Hematopoietic multipotent progenitor cell treated with erythropoietin and hydrocortisone succinate and interleukin-3 and kit ligand, for 15 days (in vitro differentiated cells): Measurements from ENCODE around the gene MYH10.

Experiments
- DNase-seq: peaks from one replicate; pipeline ENCODE4 v3.0.0-alpha.2; 2015; ENCODE audit warnings: low spot score

The MYH10 gene

DNA sequence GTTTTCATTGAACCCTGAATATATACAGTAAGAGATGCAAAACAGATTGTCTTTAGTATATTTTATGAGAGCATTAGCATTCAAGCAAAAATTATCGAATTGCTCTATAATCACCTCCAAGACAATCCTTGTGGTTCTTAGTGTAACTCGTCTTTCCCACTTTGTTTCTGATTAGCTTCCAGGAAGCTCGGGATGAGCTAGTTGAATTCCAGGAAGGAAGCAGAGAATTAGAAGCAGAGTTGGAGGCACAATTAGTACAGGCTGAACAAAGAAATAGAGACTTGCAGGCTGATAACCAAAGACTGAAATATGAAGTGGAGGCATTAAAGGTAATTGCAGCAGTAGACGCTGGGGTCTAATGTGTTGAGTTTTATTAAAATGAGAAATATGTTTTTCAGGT is 185.0 kb downstream of the MYH10 start:
- DNase-seq, result no peak

DNA sequence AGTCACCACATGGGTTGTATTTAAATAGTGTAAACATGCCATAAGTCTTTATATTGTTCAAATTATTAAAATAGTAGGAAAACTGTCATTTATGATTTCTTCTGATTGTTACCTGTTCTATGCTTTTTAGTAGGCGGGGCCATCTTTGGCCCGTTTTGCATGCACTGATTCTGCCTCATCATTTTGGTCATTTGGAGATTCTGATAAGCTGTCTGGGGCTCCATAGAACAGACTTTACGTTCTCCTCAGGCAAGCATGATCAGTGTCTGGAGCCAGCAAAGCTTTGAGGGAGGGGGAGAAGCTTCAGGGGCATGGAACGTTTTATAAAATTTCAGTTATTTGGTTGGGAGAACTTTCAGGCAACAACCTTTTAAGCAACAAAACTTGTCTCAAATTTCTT is 186.0 kb downstream of the MYH10 start:
- peak; percentile 27 for DNase-seq

DNA sequence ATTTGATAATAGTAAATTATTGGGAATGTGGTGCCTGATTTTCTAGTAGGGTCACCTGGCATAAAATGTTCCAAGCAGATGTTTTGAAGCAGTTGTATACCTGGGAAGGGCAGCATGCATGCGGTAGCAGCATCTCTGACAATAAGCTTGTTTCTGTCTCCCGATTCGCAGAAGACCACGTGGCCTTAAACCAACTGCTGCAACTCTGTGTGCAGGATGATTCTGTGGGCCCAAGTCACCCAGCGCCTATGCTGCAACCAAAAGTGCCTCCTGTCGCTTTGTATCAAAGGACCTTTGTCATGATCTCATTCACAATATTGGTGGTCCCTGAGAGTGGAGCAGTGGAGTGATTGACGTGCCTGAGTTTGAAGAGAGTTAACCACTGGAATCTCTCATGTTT is 186.8 kb downstream of the MYH10 start:
- DNase-seq, result no peak

DNA sequence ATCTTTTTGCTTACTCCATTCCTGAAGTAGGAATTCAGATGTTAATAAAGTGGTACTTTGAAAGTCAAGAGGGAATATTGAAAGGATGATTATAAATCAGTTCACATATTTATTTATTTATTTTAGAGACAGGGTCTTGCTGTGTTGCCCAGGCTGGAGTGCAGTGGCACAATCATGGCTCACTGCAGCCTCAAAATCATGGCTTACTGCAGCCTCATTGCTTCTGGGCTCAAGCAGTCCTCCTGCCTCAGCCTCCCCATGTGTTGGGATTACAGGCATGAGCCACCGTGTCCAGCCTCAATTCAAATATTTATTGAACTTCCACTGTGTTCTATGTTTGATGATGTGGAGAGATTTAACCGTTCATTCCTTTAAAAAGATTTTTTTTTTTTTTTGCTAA is 188.2 kb downstream of the MYH10 start:
- DNase-seq, result no peak

DNA sequence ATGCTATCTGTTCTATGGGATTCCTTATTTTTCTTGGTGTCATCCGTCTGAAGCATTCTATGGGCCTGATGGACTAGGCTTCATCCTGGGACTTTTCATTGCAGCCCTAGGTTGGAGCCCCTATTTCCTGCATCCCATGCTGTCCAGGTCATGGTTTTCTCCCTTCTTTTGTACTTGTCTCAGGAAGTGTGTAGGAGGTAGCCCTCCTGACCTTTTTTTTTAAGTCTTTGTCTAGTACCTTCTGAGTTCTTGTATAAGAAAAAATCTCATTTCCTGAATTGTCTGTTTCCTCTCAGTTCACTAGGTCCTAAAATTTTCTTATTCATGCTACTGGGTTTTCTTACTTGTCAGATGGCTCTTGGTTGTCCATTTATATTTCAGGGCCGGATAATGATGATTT is 188.8 kb downstream of the MYH10 start:
- no peak for DNase-seq

DNA sequence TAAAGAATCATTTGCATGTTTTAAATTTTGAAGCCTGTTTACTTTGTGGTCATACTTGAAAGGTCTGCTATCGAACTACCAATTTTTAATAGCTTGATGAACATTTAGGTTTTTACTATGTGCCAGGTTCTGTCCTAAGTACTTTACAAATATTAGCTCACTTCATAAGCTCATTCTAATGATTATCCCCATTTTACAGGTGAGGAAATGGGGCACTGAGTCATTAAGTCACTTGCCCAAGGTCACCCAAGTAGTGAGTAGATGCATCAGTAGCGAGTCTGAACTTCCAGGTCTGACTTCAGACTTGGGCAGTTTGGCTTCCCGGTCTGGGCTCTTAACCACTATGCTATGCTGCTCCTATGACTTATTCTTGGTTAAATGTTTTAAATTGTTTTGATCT is 190.8 kb downstream of the MYH10 start:
- DNase-seq, result no peak

DNA sequence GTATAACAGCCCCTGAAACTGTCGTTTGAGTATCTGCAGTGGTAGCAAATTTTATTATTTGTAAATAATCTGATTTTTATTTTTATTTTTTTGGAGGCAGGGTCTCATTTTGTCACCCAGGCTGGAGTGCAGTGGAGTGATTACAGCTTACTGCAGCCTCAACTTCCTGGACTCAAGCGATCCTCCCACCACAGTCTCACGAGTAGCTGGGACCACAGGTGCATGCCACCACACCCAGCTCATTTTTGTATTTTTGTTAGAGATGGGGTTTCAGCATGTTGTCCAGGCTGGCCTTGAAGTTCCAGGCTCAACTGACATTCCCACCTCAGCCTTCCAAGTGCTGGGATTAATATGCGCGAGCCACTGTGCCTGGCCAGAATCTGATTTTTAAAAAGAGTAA is 192.1 kb downstream of the MYH10 start:
- no peak for DNase-seq

DNA sequence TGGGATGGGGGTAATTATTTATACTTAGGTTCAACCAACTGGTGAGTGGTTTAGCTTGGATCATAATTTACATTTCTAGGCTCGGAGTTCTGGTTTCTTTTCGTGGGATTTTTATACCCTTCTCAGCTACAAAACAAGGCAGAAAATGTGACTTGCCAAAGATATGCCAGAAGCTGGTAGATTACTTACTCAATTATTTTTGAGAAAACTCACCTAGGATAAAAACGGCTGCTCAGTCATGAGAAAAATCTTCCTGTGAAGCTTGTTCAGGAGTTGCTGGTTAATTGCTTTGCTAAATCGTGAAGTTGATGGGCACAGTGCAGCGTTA is 193.7 kb downstream of the MYH10 start:
- DNase-seq, result no peak

DNA sequence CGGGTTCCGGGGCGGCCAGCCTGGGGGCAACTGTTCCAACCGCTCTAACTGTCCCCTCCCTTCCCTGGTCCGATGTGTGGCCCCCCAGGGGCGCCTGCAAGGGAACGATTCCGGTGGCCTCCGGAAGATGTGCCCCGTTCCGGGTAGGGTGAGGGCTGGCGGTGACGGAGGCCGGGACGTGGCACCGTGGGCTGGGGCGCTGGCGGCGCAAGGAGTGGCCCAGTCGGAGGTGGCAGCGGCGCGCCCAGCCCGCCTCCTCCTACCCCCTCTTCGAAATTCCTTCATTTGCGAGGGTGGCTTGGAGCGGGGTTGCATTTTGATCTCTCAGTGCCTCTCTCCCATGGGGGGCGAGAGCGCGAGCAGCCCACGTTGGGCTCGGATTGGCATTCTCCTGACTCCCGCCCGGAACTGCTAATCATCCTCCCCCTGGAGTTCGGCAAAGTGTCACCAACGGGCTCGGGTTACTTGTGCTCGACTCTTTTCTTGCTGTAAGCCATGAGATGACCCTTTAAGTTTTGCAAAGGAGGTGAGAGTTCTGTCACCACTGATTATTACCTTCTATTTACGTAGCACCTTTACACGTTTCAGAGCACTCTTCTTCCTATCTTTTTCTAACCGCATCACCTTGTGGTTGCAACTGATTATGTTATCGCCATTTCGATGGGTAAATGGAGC is 194.2 kb downstream of the MYH10 start:
- peak; percentile 75 for DNase-seq

DNA sequence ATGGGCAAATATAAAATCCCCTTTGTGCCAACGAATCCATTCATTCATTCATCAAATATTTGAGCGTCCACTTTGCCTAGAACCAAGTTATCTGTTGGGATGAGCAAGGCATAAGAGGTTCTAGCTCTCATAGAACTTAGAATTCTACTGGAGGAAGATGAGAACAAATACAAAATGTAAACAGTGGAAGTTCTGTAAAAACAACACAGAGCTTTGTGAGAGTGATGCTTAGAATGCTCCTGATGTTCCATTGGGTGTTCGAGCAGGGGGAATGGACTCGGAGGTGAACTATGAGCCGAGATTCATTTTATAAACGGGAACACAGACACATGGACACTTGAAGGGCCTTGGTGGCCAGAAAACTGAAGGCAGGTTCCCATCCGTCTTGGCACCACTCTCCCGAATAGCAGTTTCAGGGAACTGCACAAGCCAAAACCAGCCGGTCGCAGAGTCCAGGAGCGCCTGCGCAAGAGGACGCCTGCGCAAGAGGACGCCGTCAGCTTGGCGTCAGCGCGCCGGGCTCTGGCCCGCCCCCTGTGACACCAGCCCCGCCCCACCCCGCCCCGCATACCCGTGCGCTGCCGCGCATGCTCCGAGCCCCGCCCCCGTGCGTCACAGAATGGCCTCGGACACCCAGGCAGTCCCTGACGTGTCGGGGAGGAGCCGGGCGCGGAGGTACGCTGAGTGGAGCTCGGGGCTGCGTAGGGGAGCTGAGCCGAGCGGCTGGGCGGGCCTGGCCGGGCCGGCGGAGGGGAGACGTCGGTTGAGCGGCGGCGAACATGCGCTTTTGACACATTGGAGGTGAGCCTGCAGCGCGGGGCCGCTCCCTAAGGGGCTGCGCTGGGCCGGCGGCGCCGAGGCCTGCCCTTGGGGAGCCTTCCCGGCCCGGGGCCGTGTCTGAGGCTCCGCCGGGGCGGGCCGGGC is 195.0 kb downstream of the MYH10 start, which contains the start of gene NDEL1:
Gene NDEL1 (plus strand): TSS at position 640 of the 924 bp plus-strand sequence. CDS start 8,388 bp downstream, outside the sequence.
- peak; percentile 98 for DNase-seq

DNA sequence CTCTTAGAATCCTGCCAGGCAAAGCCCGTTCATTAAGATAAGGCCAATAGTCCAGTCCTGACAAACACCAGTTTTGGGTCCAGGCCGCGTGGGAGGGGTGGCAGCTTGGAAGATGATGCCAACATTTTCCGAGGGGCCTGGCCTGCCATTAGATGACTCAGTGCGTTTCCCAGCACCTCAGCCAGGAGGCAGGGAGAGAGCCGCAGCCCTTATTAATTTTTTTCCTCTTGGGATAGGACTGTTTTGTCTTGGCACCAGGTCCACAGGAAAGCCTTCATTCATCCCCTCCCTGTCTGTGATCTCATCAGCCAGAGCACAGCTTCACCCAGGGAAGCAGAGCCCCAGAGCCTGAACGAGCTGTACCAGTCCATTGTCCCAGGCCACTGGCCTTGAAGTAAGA is 199.6 kb downstream of the MYH10 start:
- DNase-seq, result no peak

DNA sequence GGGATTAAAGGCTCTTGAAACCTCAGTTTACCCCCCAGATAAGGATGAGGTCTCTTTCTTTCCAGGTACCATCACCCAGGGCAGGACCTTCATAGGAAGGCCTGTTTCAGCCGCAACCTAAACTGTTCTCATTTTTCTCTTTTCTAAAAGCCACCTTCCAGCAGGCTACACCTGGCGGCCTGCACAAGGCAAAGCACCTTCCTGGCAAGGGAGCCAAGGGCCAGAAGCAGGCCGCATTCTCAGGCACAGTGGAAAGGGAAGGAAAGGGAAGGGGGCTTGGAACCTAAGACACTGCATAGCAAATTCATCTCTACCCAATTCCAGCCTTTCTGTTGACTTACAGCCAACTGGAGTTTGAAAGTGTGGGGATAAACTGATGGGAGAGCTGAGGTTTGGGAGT is 203.7 kb downstream of the MYH10 start:
- no peak for DNase-seq

DNA sequence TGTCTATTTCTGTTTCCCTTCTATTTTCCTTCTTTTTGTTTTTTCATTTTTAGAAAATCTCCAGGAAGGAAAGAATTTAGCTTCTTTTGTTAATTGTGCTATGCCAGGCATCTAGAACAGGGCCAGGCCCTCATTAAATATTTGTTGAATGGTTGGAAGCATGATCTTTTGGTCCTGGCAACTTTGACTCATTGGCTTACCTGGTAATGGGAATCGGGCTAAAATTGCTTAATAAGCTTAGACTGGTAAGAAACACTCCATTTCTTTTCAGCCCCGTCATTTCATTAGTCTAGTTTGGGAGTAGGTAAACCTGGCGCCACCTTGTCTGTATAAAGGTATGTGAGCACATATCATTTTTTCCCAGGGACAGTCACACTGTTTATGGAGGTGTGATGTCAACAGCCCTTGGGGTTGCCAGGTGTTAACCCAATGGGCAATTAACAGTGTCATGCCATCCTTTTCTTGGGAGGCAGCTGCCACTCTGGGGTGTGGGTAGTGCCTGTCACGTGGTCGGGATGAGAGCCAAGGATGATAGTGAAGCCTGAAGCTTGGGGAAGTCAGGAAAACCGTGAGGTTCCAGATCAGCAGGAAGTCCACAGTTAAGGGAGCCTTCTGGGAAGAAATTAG is 204.3 kb downstream of the MYH10 start:
- no peak for DNase-seq
